Spleen (tissue), 11 donors: Measurements from ENCODE around the gene DCAF4. TPM values are rescaled to one million over a fixed set of nuclear protein-coding genes. Genes with fewer than 3 reads are reported as not detected.
"Not testable (repeated sequence)": the region's sequence is repeated elsewhere in the genome, so short reads cannot be mapped to it uniquely, and the experiment has no call there.

Experiments used
- DNase-seq: peaks from one replicate; pipeline ENCODE4 v3.0.0-alpha.2; 2020
- H3K27ac ChIP-seq, 8 donors: fragments of 200-600 bp; sonication (generic) in 7 of 8; 1 replicate in 4 of 8; 2 replicates in 4 of 8; pipeline versions ENCODE4 v1.5.0 to v1.8.0; 2016 to 2021; ENCODE audit warnings: inconsistent platforms in 4 of 8, mild to moderate bottlenecking in 4 of 8, moderate library complexity in 1 of 8
- H3K27me3 ChIP-seq, 7 donors: fragments of 200-600 bp; sonication (generic) in 6 of 7; replicated peaks in 1 of 7; 1 replicate in 4 of 7; 2 replicates in 3 of 7; pipeline versions ENCODE4 v1.5.0 to v1.8.0; 2016 to 2021; ENCODE audit warnings: inconsistent platforms in 3 of 7, mild to moderate bottlenecking in 1 of 7
- H3K36me3 ChIP-seq, 6 donors: fragments of 200-600 bp; sonication (generic) in 5 of 6; 1 replicate in 4 of 6; 2 replicates in 2 of 6; pipeline versions ENCODE4 v1.5.0 to v1.8.0; 2016 to 2021; ENCODE audit warnings: inconsistent platforms in 2 of 6
- H3K4me1 ChIP-seq, 6 donors: fragments of 200-600 bp; sonication (generic) in 5 of 6; 1 replicate in 3 of 6; 2 replicates in 3 of 6; pipeline versions ENCODE4 v1.5.0 to v1.8.0; 2016 to 2021; ENCODE audit warnings: inconsistent platforms in 3 of 6
- H3K4me3 ChIP-seq, 8 donors: fragments of 200-600 bp; sonication (generic) in 7 of 8; 1 replicate in 4 of 8; 2 replicates in 4 of 8; pipeline versions ENCODE4 v1.5.0 to v1.8.0; 2016 to 2021; ENCODE audit warnings: inconsistent platforms in 4 of 8, mild to moderate bottlenecking in 4 of 8, moderate library complexity in 2 of 8
- H3K9me3 ChIP-seq, 8 donors: fragments of 200-600 bp; sonication (generic) in 7 of 8; 1 replicate in 4 of 8; 2 replicates in 4 of 8; pipeline versions ENCODE4 v1.5.0 to v1.8.0; 2016 to 2021; ENCODE audit warnings: inconsistent platforms in 4 of 8
- CTCF ChIP-seq, 11 experiments: fragments of 200-600 bp in 7 of 11; fragments of 450-650 bp in 4 of 11; sonication (generic) in 4 of 11; IDR thresholded peaks in 8 of 11; conservative IDR thresholded peaks in 3 of 11; 1 replicate in 7 of 11; 2 replicates in 4 of 11; pipeline versions ENCODE4 v1.4.0 to v1.8.0; 2016 to 2021; ENCODE audit warnings: antibody characterized with exemption in 11 of 11, inconsistent platforms in 4 of 11, mild to moderate bottlenecking in 1 of 11
- POLR2A ChIP-seq, 3 donors: fragments of 450-650 bp; IDR thresholded peaks; one replicate each; pipeline ENCODE4 v1.5.1; 2017; ENCODE audit warnings: antibody characterized with exemption in 3 of 3, mild to moderate bottlenecking in 1 of 3
- POLR2AphosphoS5 ChIP-seq, 3 donors: sonication (generic); formaldehyde crosslinking; IDR thresholded peaks; one replicate each; pipeline ENCODE4 v1.5.1; 2017; ENCODE audit warnings: antibody characterized with exemption in 3 of 3
- WGBS, 5 donors: extraction: QIAGEN DNeasy Blood & Tissue Kit in 3 of 5; methylation state at CpG; one replicate each; pipeline versions ENCODE4 v1.1.5 to v1.1.7; 2013 to 2018; 5-methylcytosine and 5-hydroxymethylcytosine counted together
- intact Hi-C: fragments of 100-400 bp; cut with DNase I; formaldehyde crosslinking; loops from one replicate; pipeline ENCODE4 v1.15.0; 2023; ENCODE audit warnings: low total_unique reads
- polyA plus RNA-seq, 3 donors: library from polyadenylated mRNA; stranded (reverse); fragments of 200-250 nt; gene quantifications; one replicate each; pipeline ENCODE4 v1.2.1, GENCODE V29; 2013
- total RNA-seq, 7 donors: library from RNA; depleted of rRNA in 3 of 7; stranded (reverse); fragments of >200 nt in 3 of 7; fragmentation: NEBNext Ultra II Directional in 4 of 7; extraction: Animal tissue kit (Norgen Biotek cat#: 25700) in 4 of 7; gene quantifications; one replicate each; pipeline versions ENCODE4 v1.1.0 to v1.2.1, GENCODE V29; 2016 to 2021
- donor health status: healthy with polysubstance abuse.
- donor health status: DM: no; HTN: no; CAD: no; lungs with moderate emphysema.
- donor health status: DM: no; HTN: no; CAD: no.
- donor health status: Bipolar disorder and iron deficiency.
- donor health status: healthy.
- donor health status: DM: no; HTN: no; CAD: no.
- donor health status: DM: yes; HTN: yes; CAD: no.

The DCAF4 gene
- total and polyA plus RNA-seq, 10 donors: 7.7 to 25.0 (median 12.3) TPM

- TF ChIP-seq POLR2AphosphoS5 (IDR thresholded peaks at IDR 0.05) (no peak), POLR2A (IDR thresholded peaks at IDR 0.05) (no peak), CTCF (IDR thresholded peaks at IDR 0.05 in 8 of 11, conservative IDR thresholded peaks at IDR 0.05 in 3 of 11) (no peak)
Observed at GRCh38 chr14:72947366-72948160, 21.3 kb downstream of the DCAF4 start.

GRCh38 chr14:72948481-72949138, 22.3 kb downstream of the DCAF4 start:
- TF ChIP-seq POLR2A (IDR thresholded peaks at IDR 0.05): no peak
- TF ChIP-seq CTCF (IDR thresholded peaks at IDR 0.05 in 8 of 11, conservative IDR thresholded peaks at IDR 0.05 in 3 of 11): peak; percentile 45 to 87 (median 73)
- H3K9me3 ChIP-seq: no peaks in the 10 kb centered on the region
- H3K36me3 ChIP-seq: peaks cover 0 to 61% (median 35%) of the 10 kb centered on the region in 6 donors
- no peak for DNase-seq
- WGBS, 5 donors: 38 to 44% (median 42%) methylated on average over 5 of the region's 5 CpGs
- intact Hi-C loops: no loop called here
- no peak overlapping the region for H3K27ac ChIP-seq
- H3K27me3 ChIP-seq: no peaks in the 10 kb centered on the region
- no peak overlapping the region for H3K4me3 ChIP-seq
- H3K4me1 ChIP-seq: no peaks in the 10 kb centered on the region

More at GRCh38 chr14:72947366-72948160, 21.3 kb downstream of the DCAF4 start:
- Histone ChIP-seq H3K4me1 (no peaks in the 10 kb centered on the region), H3K36me3 (peaks cover 0 to 71% (median 45%) of the 10 kb centered on the region in 6 donors), H3K9me3 (no peaks in the 10 kb centered on the region), H3K27me3 (no peaks in the 10 kb centered on the region), H3K4me3 (no peak overlapping the region), H3K27ac (no peak overlapping the region)
- DNase-seq: no peak
- WGBS, 5 donors: 80 to 93% (median 87%) methylated on average over 6 to 9 of the region's 9 CpGs
- intact Hi-C loops: no loop called here

GRCh38 chr14:72952171-72952570, 25.9 kb downstream of the DCAF4 start:
- no peaks in the 10 kb centered on the region for H3K9me3 ChIP-seq
- H3K4me1 ChIP-seq: no peaks in the 10 kb centered on the region
- DNase-seq: no peak
- no peak overlapping the region for H3K4me3 ChIP-seq
- WGBS, 5 donors: 83 to 86% (median 85%) methylated on average over 3 of the region's 3 CpGs
- H3K27ac ChIP-seq: no peak overlapping the region
- H3K27me3 ChIP-seq: no peaks in the 10 kb centered on the region
- peaks cover 0 to 59% (median 36%) of the 10 kb centered on the region in 6 donors for H3K36me3 ChIP-seq
- intact Hi-C loops: no loop called here
- no peak for TF ChIP-seq CTCF (IDR thresholded peaks at IDR 0.05 in 8 of 11, conservative IDR thresholded peaks at IDR 0.05 in 3 of 11)
- no peak for TF ChIP-seq POLR2A (IDR thresholded peaks at IDR 0.05)
- no peak for TF ChIP-seq POLR2AphosphoS5 (IDR thresholded peaks at IDR 0.05)

GRCh38 chr14:72956741-72957140, 30.5 kb downstream of the DCAF4 start:
- H3K27ac ChIP-seq, H3K9me3 ChIP-seq, H3K4me1 ChIP-seq, intact Hi-C loops, H3K4me3 ChIP-seq, H3K27me3 ChIP-seq, DNase-seq: not testable (repeated sequence)
- WGBS, 5 donors: 92 to 99% (median 98%) methylated on average over 9 of the region's 9 CpGs
- H3K36me3 ChIP-seq: peaks cover 0 to 87% (median 47%) of the 10 kb centered on the region in 6 donors
